SK-N-SH treated with all-trans-retinoic acid at 6 μM for 48 hours (cell line): Measurements from ENCODE around the gene ZWILCH.

ENCODE experiments used
- ATAC-seq: fragments of 200-7000 bp; cut with Tn5 transposase; 3 replicates; pipeline ENCODE4 v1.9.1; 2020; ENCODE audit warnings: mild to moderate bottlenecking, moderate library complexity
- BACH2 ChIP-seq: fragments of 250-450 bp; sonication (Bioruptor Pico); IDR thresholded peaks from 2 replicates; pipeline ENCODE4 v1.9.0; 2021; ENCODE audit warnings: mild to moderate bottlenecking, borderline replicate concordance
- CREB5 ChIP-seq: fragments of 250-450 bp; sonication (Bioruptor Pico); IDR thresholded peaks from 2 replicates; pipeline ENCODE4 v1.5.1; 2020; ENCODE audit warnings: low read depth, mild to moderate bottlenecking, moderate library complexity
- CSDC2 ChIP-seq: fragments of 250-450 bp; sonication (Bioruptor Pico); IDR thresholded peaks from 2 replicates; pipeline ENCODE4 v1.5.0; 2020; ENCODE audit warnings: mild to moderate bottlenecking, moderate library complexity
- ESRRG ChIP-seq: fragments of 250-450 bp; sonication (Bioruptor Pico); IDR thresholded peaks from 2 replicates; pipeline ENCODE4 v1.6.1; 2021; ENCODE audit warnings: mild to moderate bottlenecking
- GLIS3 ChIP-seq: fragments of 250-450 bp; sonication (Bioruptor Pico); IDR thresholded peaks from 2 replicates; pipeline ENCODE4 v1.5.0; 2020; ENCODE audit warnings: mild to moderate bottlenecking, moderate library complexity
- ISL1 ChIP-seq: fragments of 250-450 bp; sonication (Bioruptor Pico); IDR thresholded peaks from 2 replicates; pipeline ENCODE4 v2.1.2; 2022; ENCODE audit warnings: mild to moderate bottlenecking, moderate library complexity
- OSR1 ChIP-seq: fragments of 250-450 bp; sonication (Bioruptor Pico); IDR thresholded peaks from 2 replicates; pipeline ENCODE4 v1.8.0; 2022; ENCODE audit warnings: moderate library complexity, mild to moderate bottlenecking, inconsistent platforms
- PPARA ChIP-seq: fragments of 250-450 bp; sonication (Bioruptor Pico); IDR thresholded peaks from 2 replicates; pipeline ENCODE4 v1.5.0; 2020; ENCODE audit warnings: mild to moderate bottlenecking, borderline replicate concordance
- RARB ChIP-seq: fragments of 250-450 bp; sonication (Bioruptor Pico); IDR thresholded peaks from 2 replicates; pipeline ENCODE4 v1.8.0; 2021; ENCODE audit warnings: mild to moderate bottlenecking, moderate library complexity
- TCF4 ChIP-seq: fragments of 250-450 bp; sonication (Bioruptor Pico); IDR thresholded peaks from 2 replicates; pipeline ENCODE4 v1.8.0; 2021; ENCODE audit warnings: mild to moderate bottlenecking, moderate library complexity, borderline replicate concordance
- TOX ChIP-seq: fragments of 250-450 bp; sonication (Bioruptor Pico); IDR thresholded peaks from 2 replicates; pipeline ENCODE4 v1.8.0; 2021; ENCODE audit warnings: mild to moderate bottlenecking, moderate library complexity, borderline replicate concordance
- ZC3H10 ChIP-seq: fragments of 250-450 bp; sonication (Bioruptor Pico); IDR thresholded peaks from 2 replicates; pipeline ENCODE4 v1.5.1; 2021; ENCODE audit warnings: mild to moderate bottlenecking, moderate library complexity
- ZFP3 ChIP-seq: fragments of 250-450 bp; sonication (Bioruptor Pico); IDR thresholded peaks from 2 replicates; pipeline ENCODE4 v1.5.0; 2020; ENCODE audit warnings: mild to moderate bottlenecking, moderate library complexity
- ZFP30 ChIP-seq: fragments of 450-650 bp; formaldehyde crosslinking; IDR thresholded peaks from 2 replicates; pipeline ENCODE4 v1.5.0; 2022; ENCODE audit warnings: mild to moderate bottlenecking, moderate library complexity
- ZNF565 ChIP-seq: fragments of 450-650 bp; formaldehyde crosslinking; conservative IDR thresholded peaks from 2 replicates; pipeline ENCODE4 v1.5.0; 2020; ENCODE audit warnings: low read depth, mild to moderate bottlenecking, moderate library complexity
- ZNF70 ChIP-seq: fragments of 450-650 bp; formaldehyde crosslinking; IDR thresholded peaks from 2 replicates; pipeline ENCODE4 v1.5.0; 2020; ENCODE audit warnings: mild to moderate bottlenecking, moderate library complexity
- ZNF8 ChIP-seq: fragments of 450-650 bp; formaldehyde crosslinking; IDR thresholded peaks from 2 replicates; pipeline ENCODE4 v1.5.0; 2020; ENCODE audit warnings: mild to moderate bottlenecking, moderate library complexity
- TF ChIP-seq, protein P1 (sequence below): fragments of 250-450 bp; sonication (Bioruptor Pico); IDR thresholded peaks from 2 replicates; pipeline ENCODE4 v1.8.0; 2020; ENCODE audit warnings: mild to moderate bottlenecking, moderate library complexity, borderline replicate concordance
- TF ChIP-seq, protein P2 (sequence below): fragments of 250-450 bp; sonication (Bioruptor Pico); IDR thresholded peaks from 2 replicates; pipeline ENCODE4 v1.5.1; 2021; ENCODE audit warnings: mild to moderate bottlenecking, moderate library complexity
- TF ChIP-seq, protein P3 (sequence below): fragments of 250-450 bp; sonication (Bioruptor Pico); IDR thresholded peaks from 2 replicates; pipeline ENCODE4 v1.8.0; 2021; ENCODE audit warnings: low read depth, mild to moderate bottlenecking, moderate library complexity, borderline replicate concordance
- TF ChIP-seq, protein P4 (sequence below): fragments of 250-450 bp; sonication (Bioruptor Pico); IDR thresholded peaks from 2 replicates; pipeline ENCODE4 v1.5.0; 2020; ENCODE audit warnings: mild to moderate bottlenecking, moderate library complexity

The ZWILCH gene

GRCh38 chr15:66593219-66593780 is 88.2 kb downstream of the ZWILCH start:
- no peak for ATAC-seq
- no peak for TF ChIP-seq ZC3H10 (CRISPR knock-in tag)
- no peak for TF ChIP-seq RARB
- TF ChIP-seq CREB5 (CRISPR knock-in tag): no peak
- TF ChIP-seq, protein P1, sequence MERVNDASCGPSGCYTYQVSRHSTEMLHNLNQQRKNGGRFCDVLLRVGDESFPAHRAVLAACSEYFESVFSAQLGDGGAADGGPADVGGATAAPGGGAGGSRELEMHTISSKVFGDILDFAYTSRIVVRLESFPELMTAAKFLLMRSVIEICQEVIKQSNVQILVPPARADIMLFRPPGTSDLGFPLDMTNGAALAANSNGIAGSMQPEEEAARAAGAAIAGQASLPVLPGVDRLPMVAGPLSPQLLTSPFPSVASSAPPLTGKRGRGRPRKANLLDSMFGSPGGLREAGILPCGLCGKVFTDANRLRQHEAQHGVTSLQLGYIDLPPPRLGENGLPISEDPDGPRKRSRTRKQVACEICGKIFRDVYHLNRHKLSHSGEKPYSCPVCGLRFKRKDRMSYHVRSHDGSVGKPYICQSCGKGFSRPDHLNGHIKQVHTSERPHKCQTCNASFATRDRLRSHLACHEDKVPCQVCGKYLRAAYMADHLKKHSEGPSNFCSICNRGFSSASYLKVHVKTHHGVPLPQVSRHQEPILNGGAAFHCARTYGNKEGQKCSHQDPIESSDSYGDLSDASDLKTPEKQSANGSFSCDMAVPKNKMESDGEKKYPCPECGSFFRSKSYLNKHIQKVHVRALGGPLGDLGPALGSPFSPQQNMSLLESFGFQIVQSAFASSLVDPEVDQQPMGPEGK (CRISPR knock-in tag): no peak
- TF ChIP-seq, protein P2, sequence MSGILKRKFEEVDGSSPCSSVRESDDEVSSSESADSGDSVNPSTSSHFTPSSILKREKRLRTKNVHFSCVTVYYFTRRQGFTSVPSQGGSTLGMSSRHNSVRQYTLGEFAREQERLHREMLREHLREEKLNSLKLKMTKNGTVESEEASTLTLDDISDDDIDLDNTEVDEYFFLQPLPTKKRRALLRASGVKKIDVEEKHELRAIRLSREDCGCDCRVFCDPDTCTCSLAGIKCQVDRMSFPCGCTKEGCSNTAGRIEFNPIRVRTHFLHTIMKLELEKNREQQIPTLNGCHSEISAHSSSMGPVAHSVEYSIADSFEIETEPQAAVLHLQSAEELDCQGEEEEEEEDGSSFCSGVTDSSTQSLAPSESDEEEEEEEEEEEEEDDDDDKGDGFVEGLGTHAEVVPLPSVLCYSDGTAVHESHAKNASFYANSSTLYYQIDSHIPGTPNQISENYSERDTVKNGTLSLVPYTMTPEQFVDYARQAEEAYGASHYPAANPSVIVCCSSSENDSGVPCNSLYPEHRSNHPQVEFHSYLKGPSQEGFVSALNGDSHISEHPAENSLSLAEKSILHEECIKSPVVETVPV (CRISPR knock-in tag): no peak
- TF ChIP-seq ISL1 (CRISPR knock-in tag): no peak
- TF ChIP-seq PPARA (CRISPR knock-in tag): no peak
- no peak for TF ChIP-seq ZNF565 (CRISPR knock-in tag)
- no peak for TF ChIP-seq GLIS3 (CRISPR knock-in tag)

GRCh38 chr15:66594344-66594743 is 89.2 kb downstream of the ZWILCH start:
- ATAC-seq: no peak
- no peak for TF ChIP-seq TOX (CRISPR knock-in tag)
- TF ChIP-seq OSR1 (CRISPR knock-in tag): no peak
- no peak for TF ChIP-seq ESRRG
- TF ChIP-seq, protein P3, sequence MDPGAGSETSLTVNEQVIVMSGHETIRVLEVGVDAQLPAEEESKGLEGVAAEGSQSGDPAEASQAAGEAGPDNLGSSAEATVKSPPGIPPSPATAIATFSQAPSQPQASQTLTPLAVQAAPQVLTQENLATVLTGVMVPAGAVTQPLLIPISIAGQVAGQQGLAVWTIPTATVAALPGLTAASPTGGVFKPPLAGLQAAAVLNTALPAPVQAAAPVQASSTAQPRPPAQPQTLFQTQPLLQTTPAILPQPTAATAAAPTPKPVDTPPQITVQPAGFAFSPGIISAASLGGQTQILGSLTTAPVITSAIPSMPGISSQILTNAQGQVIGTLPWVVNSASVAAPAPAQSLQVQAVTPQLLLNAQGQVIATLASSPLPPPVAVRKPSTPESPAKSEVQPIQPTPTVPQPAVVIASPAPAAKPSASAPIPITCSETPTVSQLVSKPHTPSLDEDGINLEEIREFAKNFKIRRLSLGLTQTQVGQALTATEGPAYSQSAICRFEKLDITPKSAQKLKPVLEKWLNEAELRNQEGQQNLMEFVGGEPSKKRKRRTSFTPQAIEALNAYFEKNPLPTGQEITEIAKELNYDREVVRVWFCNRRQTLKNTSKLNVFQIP: no peak
- TF ChIP-seq, protein P1 (CRISPR knock-in tag): no peak
- no peak for TF ChIP-seq ZFP30 (CRISPR knock-in tag)
- no peak for TF ChIP-seq ZFP3 (CRISPR knock-in tag)
- TF ChIP-seq CSDC2 (CRISPR knock-in tag): no peak
- TF ChIP-seq ZNF8 (CRISPR knock-in tag): no peak
- no peak for TF ChIP-seq BACH2 (CRISPR knock-in tag)
- no peak for TF ChIP-seq ZNF565 (CRISPR knock-in tag)
- TF ChIP-seq, protein P4, sequence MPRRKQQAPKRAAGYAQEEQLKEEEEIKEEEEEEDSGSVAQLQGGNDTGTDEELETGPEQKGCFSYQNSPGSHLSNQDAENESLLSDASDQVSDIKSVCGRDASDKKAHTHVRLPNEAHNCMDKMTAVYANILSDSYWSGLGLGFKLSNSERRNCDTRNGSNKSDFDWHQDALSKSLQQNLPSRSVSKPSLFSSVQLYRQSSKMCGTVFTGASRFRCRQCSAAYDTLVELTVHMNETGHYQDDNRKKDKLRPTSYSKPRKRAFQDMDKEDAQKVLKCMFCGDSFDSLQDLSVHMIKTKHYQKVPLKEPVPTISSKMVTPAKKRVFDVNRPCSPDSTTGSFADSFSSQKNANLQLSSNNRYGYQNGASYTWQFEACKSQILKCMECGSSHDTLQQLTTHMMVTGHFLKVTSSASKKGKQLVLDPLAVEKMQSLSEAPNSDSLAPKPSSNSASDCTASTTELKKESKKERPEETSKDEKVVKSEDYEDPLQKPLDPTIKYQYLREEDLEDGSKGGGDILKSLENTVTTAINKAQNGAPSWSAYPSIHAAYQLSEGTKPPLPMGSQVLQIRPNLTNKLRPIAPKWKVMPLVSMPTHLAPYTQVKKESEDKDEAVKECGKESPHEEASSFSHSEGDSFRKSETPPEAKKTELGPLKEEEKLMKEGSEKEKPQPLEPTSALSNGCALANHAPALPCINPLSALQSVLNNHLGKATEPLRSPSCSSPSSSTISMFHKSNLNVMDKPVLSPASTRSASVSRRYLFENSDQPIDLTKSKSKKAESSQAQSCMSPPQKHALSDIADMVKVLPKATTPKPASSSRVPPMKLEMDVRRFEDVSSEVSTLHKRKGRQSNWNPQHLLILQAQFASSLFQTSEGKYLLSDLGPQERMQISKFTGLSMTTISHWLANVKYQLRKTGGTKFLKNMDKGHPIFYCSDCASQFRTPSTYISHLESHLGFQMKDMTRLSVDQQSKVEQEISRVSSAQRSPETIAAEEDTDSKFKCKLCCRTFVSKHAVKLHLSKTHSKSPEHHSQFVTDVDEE: no peak
- no peak for TF ChIP-seq PPARA (CRISPR knock-in tag)
- no peak for TF ChIP-seq CREB5 (CRISPR knock-in tag)
- no peak for TF ChIP-seq ZNF70 (CRISPR knock-in tag)
- no peak for TF ChIP-seq TCF4 (CRISPR knock-in tag)
- TF ChIP-seq GLIS3 (CRISPR knock-in tag): no peak
- no peak for TF ChIP-seq ISL1 (CRISPR knock-in tag)
- TF ChIP-seq, all 23 proteins: peak for 0
